Activated T-helper 2 cell treated with anti-CD3 and anti-CD28 coated beads, Interferon-gamma antibody, Interleukin-2, Interleukin-4, amounts not matched to agents 10 μg/mL and 5 μg/mL and 100 μg/mL, durations not matched to agents 14 hours and 24 hours and 36 hours (primary cell): ENCODE data around the gene SREBF2. TPM values are rescaled to one million over a fixed set of nuclear protein-coding genes. Genes with fewer than 3 reads are reported as not detected.
"Not testable (repeated sequence)": the region's sequence is repeated elsewhere in the genome, so short reads cannot be mapped to it uniquely, and the experiment has no call there.

ENCODE experiments used
- DNase-seq: peaks from one replicate; pipeline ENCODE4 v3.0.0; 2021; ENCODE audit warnings: low spot score
- H3K27ac Mint-ChIP-seq: one replicate; pipeline ENCODE4 v1.8.0; 2021; ENCODE audit warnings: mixed read lengths
- H3K27me3 Mint-ChIP-seq: one replicate; pipeline ENCODE4 v1.8.0; 2021; ENCODE audit warnings: low read depth, mixed read lengths
- H3K36me3 Mint-ChIP-seq: one replicate; pipeline ENCODE4 v1.8.0; 2021; ENCODE audit warnings: low read depth, mixed read lengths
- H3K4me1 Mint-ChIP-seq: one replicate; pipeline ENCODE4 v1.8.0; 2021; ENCODE audit warnings: low read depth, mixed read lengths
- H3K4me3 Mint-ChIP-seq: one replicate; pipeline ENCODE4 v1.8.0; 2021; ENCODE audit warnings: low read depth, mild to moderate bottlenecking, moderate library complexity, mixed read lengths
- H3K9me3 Mint-ChIP-seq: one replicate; pipeline ENCODE4 v1.8.0; 2021; ENCODE audit warnings: mixed read lengths
- intact Hi-C: fragments of 100-400 bp; cut with micrococcal nuclease; formaldehyde crosslinking; loops from one replicate; pipeline ENCODE4 v1.15.1; 2023
- total RNA-seq: library from RNA; stranded (reverse); gene quantifications from 2 replicates; pipeline ENCODE4 v1.2.3, GENCODE V29; 2022

The SREBF2 gene
- total RNA-seq, 1 donor from 2014 or later = 191 TPM

GRCh38 chr22:41825376-41825775, 7.5 kb upstream of the SREBF2 start:
- intact Hi-C loops = no loop called here
- Mint-ChIP-seq H3K9me3 (no peaks in the 10 kb centered on the region), H3K4me3 (no peak overlapping the region), H3K27me3 (no peaks in the 10 kb centered on the region), H3K4me1 (peaks cover 37% of the 10 kb centered on the region), H3K36me3 (peaks cover 36% of the 10 kb centered on the region), H3K27ac (peak overlapping the region; percentile 30)
- DNase-seq = no peak

DNA sequence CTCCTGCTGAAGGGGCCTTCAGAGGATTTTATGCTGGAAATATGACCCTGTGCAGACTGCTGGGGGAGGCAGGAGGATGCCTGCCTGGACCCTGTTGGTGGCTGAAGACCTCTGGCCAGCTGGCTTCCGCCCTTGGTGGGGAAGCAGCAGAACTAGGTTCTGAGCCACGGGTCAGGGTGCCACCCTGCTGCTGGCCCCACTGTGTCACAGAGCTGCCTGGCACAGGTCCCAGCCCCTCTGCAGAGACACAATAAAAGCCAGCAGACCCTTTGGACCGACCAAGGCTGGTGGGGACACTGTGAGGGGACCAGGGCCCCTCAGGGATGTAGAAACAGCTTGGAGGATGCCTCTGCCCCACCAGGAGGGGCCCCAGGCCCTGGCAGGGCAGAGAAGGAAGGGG, 6.9 kb upstream of the SREBF2 start:
- H3K36me3 Mint-ChIP-seq = peaks cover 38% of the 10 kb centered on the region
- no peak for DNase-seq
- H3K4me1 Mint-ChIP-seq = peaks cover 39% of the 10 kb centered on the region
- no peak overlapping the region for H3K27ac Mint-ChIP-seq
- no peak overlapping the region for H3K4me3 Mint-ChIP-seq
- no peaks in the 10 kb centered on the region for H3K27me3 Mint-ChIP-seq
- intact Hi-C loops = no loop called here
- H3K9me3 Mint-ChIP-seq = no peaks in the 10 kb centered on the region

DNA sequence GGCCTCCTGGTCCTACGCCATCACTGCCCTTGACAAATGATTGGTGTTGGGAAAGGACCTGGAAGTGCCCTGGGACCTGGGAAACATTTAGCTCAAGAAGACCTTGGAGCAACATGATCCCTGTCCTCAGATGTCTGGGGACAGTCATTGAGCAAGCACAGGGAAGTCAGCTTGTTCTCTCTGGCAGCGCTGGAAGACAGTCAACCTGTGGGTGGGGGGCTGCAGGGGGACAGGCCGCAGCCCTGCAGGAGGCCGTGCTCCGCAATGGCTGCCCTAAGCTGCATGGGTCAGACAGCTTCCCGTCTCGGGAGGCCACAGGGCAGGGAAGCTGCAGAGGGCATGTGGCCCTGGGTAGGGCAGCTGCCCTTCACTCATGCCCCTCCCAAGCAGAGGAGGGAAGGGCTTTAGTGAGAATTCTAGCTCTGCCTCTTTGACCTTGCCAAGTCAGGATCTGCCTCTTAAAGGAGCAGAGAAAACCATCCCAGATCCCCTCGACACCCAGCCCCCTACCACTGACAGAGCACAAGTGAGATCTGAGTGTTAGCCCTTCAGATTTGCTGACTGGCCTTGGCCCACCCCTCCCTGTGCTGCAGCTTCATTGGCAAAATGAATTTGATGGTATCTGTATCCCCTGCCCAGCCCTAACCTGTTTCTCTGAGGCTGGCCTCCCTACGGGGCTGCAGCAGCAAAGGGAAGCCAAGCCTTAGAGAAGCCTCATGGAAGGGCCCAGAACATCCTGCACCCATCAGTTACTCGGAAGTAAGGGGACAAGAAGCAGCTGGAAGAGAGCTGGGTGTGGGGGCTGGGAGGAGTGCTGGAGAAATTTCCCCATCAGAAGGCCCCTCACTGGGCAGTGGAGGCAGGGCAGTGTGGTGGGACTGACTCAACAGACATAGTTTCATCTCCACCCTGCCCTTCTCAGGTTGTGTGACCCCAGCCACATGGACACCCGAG, 6.2 kb upstream of the SREBF2 start:
- Mint-ChIP-seq H3K4me3 (no peak overlapping the region), H3K9me3 (no peaks in the 10 kb centered on the region), H3K4me1 (peaks cover 41% of the 10 kb centered on the region), H3K36me3 (peaks cover 45% of the 10 kb centered on the region), H3K27me3 (no peaks in the 10 kb centered on the region), H3K27ac (peak overlapping the region; percentile 76)
- intact Hi-C loops = no loop called here
- DNase-seq = no peak

DNA sequence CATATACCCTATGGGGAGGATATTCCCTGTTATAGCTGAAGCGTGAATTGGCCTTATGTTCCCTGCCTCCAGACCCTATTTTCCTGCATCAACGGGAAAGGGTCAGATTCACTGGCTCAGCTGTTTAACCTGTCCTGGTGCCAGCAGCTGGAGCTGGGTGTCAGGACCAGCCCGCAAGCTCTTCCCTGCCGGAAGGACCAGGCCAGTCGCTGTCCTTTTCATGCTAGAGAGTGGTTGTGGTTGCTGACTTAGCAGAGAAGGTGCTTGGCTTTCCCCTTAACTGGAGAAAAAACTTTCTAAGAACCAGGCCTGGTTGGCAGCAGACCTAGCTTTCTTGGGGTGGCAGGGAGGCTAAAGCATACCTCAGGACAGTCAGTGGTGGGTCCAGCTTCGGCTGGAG, 5.2 kb upstream of the SREBF2 start:
- DNase-seq = no peak
- no peak overlapping the region for H3K4me3 Mint-ChIP-seq
- H3K4me1 Mint-ChIP-seq = peaks cover 37% of the 10 kb centered on the region
- no peak overlapping the region for H3K27ac Mint-ChIP-seq
- H3K9me3 Mint-ChIP-seq = peaks cover 3% of the 10 kb centered on the region
- peaks cover 51% of the 10 kb centered on the region for H3K36me3 Mint-ChIP-seq
- intact Hi-C loops = no loop called here
- H3K27me3 Mint-ChIP-seq = no peaks in the 10 kb centered on the region

DNA sequence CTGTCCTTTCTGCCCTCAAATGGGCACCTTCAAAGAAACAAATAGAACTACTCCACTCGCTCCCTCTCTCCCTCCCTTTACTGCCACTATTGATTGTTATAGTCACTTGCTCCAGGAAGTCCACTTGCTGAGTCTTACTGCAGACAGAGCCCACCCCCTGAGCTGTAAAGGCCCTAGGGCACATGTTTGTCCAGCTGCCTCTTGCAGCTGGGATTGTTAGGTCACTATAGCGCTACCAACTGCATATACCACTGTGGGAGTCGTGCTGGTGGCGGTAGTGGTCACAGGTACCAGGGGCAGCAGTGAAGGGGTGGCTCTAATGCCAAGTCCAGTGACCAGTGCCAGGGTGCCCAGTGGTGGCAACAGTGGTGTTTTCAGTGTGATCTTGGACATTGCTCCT, 4.4 kb upstream of the SREBF2 start:
- Mint-ChIP-seq H3K4me3 (no peak overlapping the region), H3K36me3 (peaks cover 48% of the 10 kb centered on the region), H3K27ac (peak overlapping the region; percentile 36), H3K27me3 (no peaks in the 10 kb centered on the region), H3K9me3 (peaks cover 3% of the 10 kb centered on the region), H3K4me1 (peaks cover 34% of the 10 kb centered on the region)
- intact Hi-C loops = no loop called here
- DNase-seq = no peak

GRCh38 chr22:41830174-41830573, 2.7 kb upstream of the SREBF2 start:
- H3K27me3 Mint-ChIP-seq = no peaks in the 10 kb centered on the region
- DNase-seq = no peak
- H3K27ac Mint-ChIP-seq = peak overlapping the region; percentile 53
- H3K4me1 Mint-ChIP-seq = peaks cover 36% of the 10 kb centered on the region
- peaks cover 55% of the 10 kb centered on the region for H3K36me3 Mint-ChIP-seq
- intact Hi-C loops = loop anchor here (10.0 kb wide), 1 partner anchor 245 kb away; the partner anchor contains the start of genes NAGA, PHETA2 and SMDT1
- peaks cover 3% of the 10 kb centered on the region for H3K9me3 Mint-ChIP-seq
- no peak overlapping the region for H3K4me3 Mint-ChIP-seq

DNA sequence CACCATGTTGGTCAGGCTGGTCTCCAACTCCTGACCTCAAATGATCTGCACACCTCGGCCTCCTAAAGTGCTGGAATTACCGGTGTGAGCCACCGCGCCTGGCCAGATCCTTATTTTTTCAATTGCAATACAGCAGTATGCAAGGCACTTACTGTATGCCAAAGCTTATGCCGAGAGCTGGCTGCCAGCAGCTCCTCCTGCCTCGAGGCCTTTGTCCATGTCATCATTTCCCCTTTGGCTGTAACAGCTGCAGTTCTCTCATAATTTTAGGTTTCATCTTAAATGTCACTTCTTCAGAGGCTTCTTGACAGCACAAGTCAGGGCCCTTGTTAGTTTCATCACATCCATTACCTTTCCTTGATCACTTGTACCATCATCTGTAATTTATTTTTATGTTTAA, 1.5 kb upstream of the SREBF2 start:
- Mint-ChIP-seq H3K4me1 (peaks cover 44% of the 10 kb centered on the region), H3K27me3 (no peaks in the 10 kb centered on the region), H3K4me3 (peak overlapping the region; percentile 88), H3K9me3 (peaks cover 3% of the 10 kb centered on the region), H3K36me3 (peaks cover 60% of the 10 kb centered on the region), H3K27ac (peak overlapping the region; percentile 97)
- DNase-seq = no peak
- intact Hi-C loops = loop anchor here (10.0 kb wide), 1 partner anchor 243 kb away; the partner anchor contains the start of genes NAGA, PHETA2 and SMDT1

- DNase-seq = no peak
- Mint-ChIP-seq H3K36me3 (peaks cover 64% of the 10 kb centered on the region), H3K4me3 (peak overlapping the region; percentile 88), H3K9me3 (peaks cover 3% of the 10 kb centered on the region), H3K4me1 (peaks cover 48% of the 10 kb centered on the region), H3K27me3 (no peaks in the 10 kb centered on the region), H3K27ac (peak overlapping the region; percentile 97)
- intact Hi-C loops = loop anchor here (2.0 to 10.0 kb wide), 3 partner anchors 51 to 243 kb away; partner anchors contain the start of genes NAGA, PHETA2 and SMDT1
Observed at GRCh38 chr22:41831828-41832552, 915 bp upstream of the SREBF2 start.

DNA sequence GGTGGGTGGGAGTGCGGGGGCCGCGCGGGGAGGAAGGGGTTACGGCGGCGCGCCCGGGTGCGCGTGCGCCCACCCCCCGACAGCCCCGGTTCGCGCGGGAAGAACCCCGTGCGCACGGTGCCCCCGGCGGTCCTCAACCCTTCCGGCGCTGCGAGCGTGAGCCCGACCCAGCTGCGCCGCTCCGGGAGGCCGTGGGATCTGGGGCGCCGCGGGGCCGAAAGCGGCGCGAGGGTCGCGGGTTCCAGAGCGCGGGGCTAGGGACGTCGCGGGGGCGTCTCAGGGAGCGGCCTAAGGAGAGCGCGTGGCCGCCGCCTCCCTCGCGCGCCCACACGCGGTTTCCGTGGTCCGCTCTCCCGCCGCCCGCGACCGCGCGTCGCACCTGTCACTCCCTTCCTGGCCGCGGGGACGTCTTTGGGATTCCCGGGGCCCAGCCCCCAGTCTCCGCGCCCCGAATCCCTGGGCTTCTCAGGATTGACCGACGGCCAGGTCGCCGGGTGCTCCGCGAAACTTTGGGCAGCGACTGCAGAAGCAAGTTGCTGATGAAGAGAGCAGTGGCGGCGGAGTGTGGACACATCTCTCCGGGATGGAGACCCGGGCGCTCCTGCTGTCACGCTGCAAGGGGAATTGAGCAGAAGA, 582 bp downstream of the SREBF2 start:
- no peaks in the 10 kb centered on the region for H3K27me3 Mint-ChIP-seq
- peak overlapping the region; percentile 99 for H3K4me3 Mint-ChIP-seq
- H3K36me3 Mint-ChIP-seq = peaks cover 69% of the 10 kb centered on the region
- H3K9me3 Mint-ChIP-seq = peaks cover 3% of the 10 kb centered on the region
- intact Hi-C loops = loop anchor here (1.0 to 10.0 kb wide), 6 partner anchors 10 to 241 kb away; partner anchors contain the start of genes NAGA, PHETA2 and SMDT1
- H3K4me1 Mint-ChIP-seq = peaks cover 45% of the 10 kb centered on the region
- peak; percentile 54 for DNase-seq
- H3K27ac Mint-ChIP-seq = peak overlapping the region; percentile 89

GRCh38 chr22:41834005-41834944, 1.4 kb downstream of the SREBF2 start:
- Mint-ChIP-seq H3K9me3 (peaks cover 3% of the 10 kb centered on the region), H3K4me3 (peak overlapping the region; percentile 99), H3K4me1 (peaks cover 48% of the 10 kb centered on the region), H3K36me3 (peaks cover 74% of the 10 kb centered on the region), H3K27ac (peak overlapping the region; percentile 89), H3K27me3 (no peaks in the 10 kb centered on the region)
- no peak for DNase-seq
- intact Hi-C loops = loop anchor here (1.0 to 10.0 kb wide), 2 partner anchors 9 to 241 kb away; partner anchors contain the start of genes NAGA, PHETA2 and SMDT1

DNA sequence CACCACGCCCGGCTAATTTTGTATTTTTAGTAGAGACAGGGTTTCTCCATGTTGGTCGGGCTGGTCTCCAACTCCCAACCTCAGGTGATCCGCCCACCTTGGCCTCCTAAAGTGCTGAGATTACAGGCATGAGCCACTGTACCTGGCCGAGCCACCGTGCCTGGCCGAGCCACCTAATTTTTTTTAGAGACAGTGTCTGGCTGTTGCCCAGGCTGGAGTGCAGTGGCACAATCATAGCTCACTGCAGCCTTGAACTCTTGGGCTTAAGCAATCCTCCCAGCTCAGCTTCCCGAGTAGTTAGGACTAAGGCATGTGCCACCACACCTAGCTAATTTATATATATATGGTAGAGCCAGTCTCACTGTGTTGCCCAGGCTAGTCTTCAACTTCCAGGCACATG, 2.6 kb downstream of the SREBF2 start:
- intact Hi-C loops = loop anchor here (10.0 kb wide), 1 partner anchor 239 kb away; the partner anchor contains the start of genes NAGA, PHETA2 and SMDT1
- not testable (repeated sequence) for H3K9me3 Mint-ChIP-seq, H3K27me3 Mint-ChIP-seq, H3K4me3 Mint-ChIP-seq, DNase-seq, H3K27ac Mint-ChIP-seq
- Mint-ChIP-seq H3K4me1 (peaks cover 48% of the 10 kb centered on the region), H3K36me3 (peaks cover 75% of the 10 kb centered on the region)
